HG02938 (cell line): ENCODE data around the gene SVOPL.

ENCODE experiments used
- ATAC-seq: cut with Tn5 transposase; IDR thresholded peaks from one replicate; pipeline ENCODE4 v1.9.1; 2021; ENCODE audit warnings: mild to moderate bottlenecking, moderate library complexity; ENCODE audit not compliant: unreplicated experiment

Gene SVOPL

GRCh38 chr7:138565451-138566114 lies 135.6 kb downstream of the SVOPL start:
- ATAC-seq, result no peak

GRCh38 chr7:138565071-138565450 lies 136.1 kb downstream of the SVOPL start:
- ATAC-seq, result no peak

GRCh38 chr7:138564365-138564764 lies 136.8 kb downstream of the SVOPL start:
- ATAC-seq, result no peak

GRCh38 chr7:138563808-138564207 lies 137.4 kb downstream of the SVOPL start:
- ATAC-seq, result no peak

- no peak for ATAC-seq
These were observed 141.7 kb downstream of the SVOPL start for GRCh38 chr7:138559448-138559847.

GRCh38 chr7:138556771-138557484 lies 144.2 kb downstream of the SVOPL start:
- ATAC-seq, result no peak

- no peak for ATAC-seq
These were observed 145.5 kb downstream of the SVOPL start for GRCh38 chr7:138555684-138556083.

- no peak for ATAC-seq
These were observed 146.5 kb downstream of the SVOPL start for GRCh38 chr7:138554674-138555073.

GRCh38 chr7:138553805-138554204 lies 147.4 kb downstream of the SVOPL start:
- no peak for ATAC-seq

GRCh38 chr7:138551102-138551501 lies 150.1 kb downstream of the SVOPL start:
- no peak for ATAC-seq

GRCh38 chr7:138550337-138550736 lies 150.8 kb downstream of the SVOPL start:
- no peak for ATAC-seq

- no peak for ATAC-seq
These were observed 152.1 kb downstream of the SVOPL start for GRCh38 chr7:138549082-138549481.

GRCh38 chr7:138546829-138547228 lies 154.3 kb downstream of the SVOPL start:
- no peak for ATAC-seq

GRCh38 chr7:138546064-138546619 lies 155.0 kb downstream of the SVOPL start:
- no peak for ATAC-seq

GRCh38 chr7:138545123-138545522 lies 156.0 kb downstream of the SVOPL start:
- no peak for ATAC-seq
